ENCODE measurements around the gene COL8A1. TPM values are rescaled to one million over a fixed set of nuclear protein-coding genes. Genes with fewer than 3 reads are reported as not detected.

Gene COL8A1
- total RNA-seq, 1 donor from 2014 or later: 3.9 TPM

DNA sequence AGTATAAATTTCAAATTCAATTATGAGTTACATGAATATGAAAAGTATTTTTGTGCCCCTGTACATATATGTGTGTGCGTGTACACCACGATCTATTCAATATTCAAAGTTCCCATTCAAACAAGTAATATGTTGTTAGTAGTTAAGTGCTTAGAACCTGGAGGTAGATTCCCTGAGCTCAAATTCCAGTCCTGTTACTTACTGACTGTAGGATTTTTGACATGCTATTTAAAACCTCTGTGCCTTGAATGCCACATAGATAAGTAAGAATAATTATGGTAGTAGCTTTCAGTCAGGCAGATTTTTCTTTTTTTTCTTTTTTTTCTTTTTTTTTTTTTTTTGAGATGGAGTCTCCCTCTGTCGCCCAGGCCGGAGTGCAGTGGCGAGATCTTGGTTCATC is 126.0 kb downstream of the COL8A1 start:
- FAIRE-seq (no peak), DNase-seq (ENCODE audit: low read depth) (no peak)
- H3K27me3 ChIP-seq (ENCODE audit: control insufficient read depth, insufficient read depth, low read length): no peaks in the 10 kb centered on the region
- TF ChIP-seq, protein P1, sequence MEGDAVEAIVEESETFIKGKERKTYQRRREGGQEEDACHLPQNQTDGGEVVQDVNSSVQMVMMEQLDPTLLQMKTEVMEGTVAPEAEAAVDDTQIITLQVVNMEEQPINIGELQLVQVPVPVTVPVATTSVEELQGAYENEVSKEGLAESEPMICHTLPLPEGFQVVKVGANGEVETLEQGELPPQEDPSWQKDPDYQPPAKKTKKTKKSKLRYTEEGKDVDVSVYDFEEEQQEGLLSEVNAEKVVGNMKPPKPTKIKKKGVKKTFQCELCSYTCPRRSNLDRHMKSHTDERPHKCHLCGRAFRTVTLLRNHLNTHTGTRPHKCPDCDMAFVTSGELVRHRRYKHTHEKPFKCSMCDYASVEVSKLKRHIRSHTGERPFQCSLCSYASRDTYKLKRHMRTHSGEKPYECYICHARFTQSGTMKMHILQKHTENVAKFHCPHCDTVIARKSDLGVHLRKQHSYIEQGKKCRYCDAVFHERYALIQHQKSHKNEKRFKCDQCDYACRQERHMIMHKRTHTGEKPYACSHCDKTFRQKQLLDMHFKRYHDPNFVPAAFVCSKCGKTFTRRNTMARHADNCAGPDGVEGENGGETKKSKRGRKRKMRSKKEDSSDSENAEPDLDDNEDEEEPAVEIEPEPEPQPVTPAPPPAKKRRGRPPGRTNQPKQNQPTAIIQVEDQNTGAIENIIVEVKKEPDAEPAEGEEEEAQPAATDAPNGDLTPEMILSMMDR (IDR thresholded peaks at IDR 0.05; ENCODE audit: insufficient read depth, low read length, severe bottlenecking): no peak
- H3K36me3 ChIP-seq (ENCODE audit: control insufficient read depth, insufficient read depth, low read length): no peaks in the 10 kb centered on the region
- H3K4me3 ChIP-seq (ENCODE audit: low read depth, low read length): no peak overlapping the region

GRCh38 chr3:99765042-99765942 is 126.9 kb downstream of the COL8A1 start:
- no peak for DNase-seq (ENCODE audit: low read depth)
- Histone ChIP-seq H3K4me3 (ENCODE audit: low read depth, low read length) (no peak overlapping the region), H3K36me3 (ENCODE audit: control insufficient read depth, insufficient read depth, low read length) (no peaks in the 10 kb centered on the region), H3K27me3 (ENCODE audit: control insufficient read depth, insufficient read depth, low read length) (no peaks in the 10 kb centered on the region)
- TF ChIP-seq, protein P1 (IDR thresholded peaks at IDR 0.05; ENCODE audit: insufficient read depth, low read length, severe bottlenecking): no peak
- no peak for FAIRE-seq

DNA sequence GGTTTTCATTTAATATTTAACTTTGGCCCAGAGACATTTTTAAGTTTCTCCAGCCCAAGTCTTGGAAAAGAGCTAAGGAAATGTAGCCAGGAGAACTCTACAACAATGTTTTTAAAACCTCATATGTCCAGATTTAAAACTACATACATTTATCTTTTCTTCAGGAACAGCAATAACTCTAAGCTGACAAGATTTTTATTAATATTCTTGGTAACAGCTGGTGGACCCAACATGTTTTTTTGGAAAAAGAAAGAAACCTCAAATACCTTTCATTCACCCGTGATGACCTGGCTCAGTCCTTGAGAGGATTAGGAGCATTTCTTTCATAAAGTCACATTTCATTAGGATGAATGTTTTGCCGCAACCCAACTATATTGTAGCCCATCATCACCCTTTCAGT is 128.9 kb downstream of the COL8A1 start:
- Histone ChIP-seq H3K27me3 (ENCODE audit: control insufficient read depth, insufficient read depth, low read length) (no peaks in the 10 kb centered on the region), H3K4me3 (ENCODE audit: low read depth, low read length) (no peak overlapping the region), H3K36me3 (ENCODE audit: control insufficient read depth, insufficient read depth, low read length) (no peaks in the 10 kb centered on the region)
- no peak for FAIRE-seq
- TF ChIP-seq, protein P1 (IDR thresholded peaks at IDR 0.05; ENCODE audit: insufficient read depth, low read length, severe bottlenecking): no peak
- no peak for DNase-seq (ENCODE audit: low read depth)

- TF ChIP-seq, protein P1 (IDR thresholded peaks at IDR 0.05; ENCODE audit: insufficient read depth, low read length, severe bottlenecking): no peak
- H3K4me3 ChIP-seq (ENCODE audit: low read depth, low read length): no peak overlapping the region
- DNase-seq (ENCODE audit: low read depth) (peak; percentile 13), FAIRE-seq (no peak)
- H3K27me3 ChIP-seq (ENCODE audit: control insufficient read depth, insufficient read depth, low read length): no peaks in the 10 kb centered on the region
- H3K36me3 ChIP-seq (ENCODE audit: control insufficient read depth, insufficient read depth, low read length): no peaks in the 10 kb centered on the region
Measured at GRCh38 chr3:99768126-99768525, 129.7 kb downstream of the COL8A1 start.

DNA sequence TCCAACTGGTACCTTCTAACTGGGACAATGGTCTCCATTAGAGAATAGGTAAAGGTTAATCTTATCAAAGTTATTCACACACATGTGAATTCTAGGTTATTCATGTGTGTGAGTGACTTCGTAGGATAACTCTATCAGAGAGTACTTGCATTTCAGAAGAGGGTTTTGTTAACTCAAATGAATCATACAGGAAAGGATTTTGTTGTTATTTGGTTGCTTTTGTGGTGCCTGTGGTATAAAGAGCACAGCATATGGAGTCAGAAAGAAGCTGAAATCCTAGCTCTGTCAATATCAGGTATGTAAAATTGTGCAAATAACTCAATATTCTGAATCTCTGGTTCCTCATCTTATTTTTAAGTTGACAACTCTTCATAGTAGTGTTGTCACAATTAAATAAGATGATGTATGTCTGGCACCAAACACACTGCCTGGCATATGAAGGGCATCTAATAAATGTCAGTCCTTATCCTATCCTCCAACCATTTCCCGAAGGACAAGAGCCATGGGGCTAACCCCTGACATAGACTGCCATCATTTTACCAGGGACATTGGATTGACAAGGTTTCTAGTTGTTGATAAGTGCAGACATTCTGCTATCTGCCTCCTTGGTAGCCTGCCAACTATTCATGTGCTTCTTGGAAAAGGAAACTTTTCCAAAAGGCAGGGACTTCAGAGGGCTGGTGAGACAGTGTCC is 130.6 kb downstream of the COL8A1 start:
- Histone ChIP-seq H3K36me3 (ENCODE audit: control insufficient read depth, insufficient read depth, low read length) (no peaks in the 10 kb centered on the region), H3K4me3 (ENCODE audit: low read depth, low read length) (no peak overlapping the region), H3K27me3 (ENCODE audit: control insufficient read depth, insufficient read depth, low read length) (no peaks in the 10 kb centered on the region)
- TF ChIP-seq, protein P1 (IDR thresholded peaks at IDR 0.05; ENCODE audit: insufficient read depth, low read length, severe bottlenecking): no peak
- DNase-seq (ENCODE audit: low read depth): no peak
- no peak for FAIRE-seq
